HL-60 (cell line): ENCODE results near the gene MFAP3L.

Experiments used
- POLR2AphosphoS5 ChIP-seq: IDR thresholded peaks from 2 replicates; pipeline ENCODE4 v1.6.1; 2012; ENCODE audit warnings: low read depth
- TF ChIP-seq, protein P1 (sequence below): IDR thresholded peaks from one replicate; pipeline ENCODE4 v1.5.1; 2011; ENCODE audit warnings: low read length, control low read depth, inconsistent platforms; ENCODE audit not compliant: insufficient read depth

- TF ChIP-seq, protein P1, sequence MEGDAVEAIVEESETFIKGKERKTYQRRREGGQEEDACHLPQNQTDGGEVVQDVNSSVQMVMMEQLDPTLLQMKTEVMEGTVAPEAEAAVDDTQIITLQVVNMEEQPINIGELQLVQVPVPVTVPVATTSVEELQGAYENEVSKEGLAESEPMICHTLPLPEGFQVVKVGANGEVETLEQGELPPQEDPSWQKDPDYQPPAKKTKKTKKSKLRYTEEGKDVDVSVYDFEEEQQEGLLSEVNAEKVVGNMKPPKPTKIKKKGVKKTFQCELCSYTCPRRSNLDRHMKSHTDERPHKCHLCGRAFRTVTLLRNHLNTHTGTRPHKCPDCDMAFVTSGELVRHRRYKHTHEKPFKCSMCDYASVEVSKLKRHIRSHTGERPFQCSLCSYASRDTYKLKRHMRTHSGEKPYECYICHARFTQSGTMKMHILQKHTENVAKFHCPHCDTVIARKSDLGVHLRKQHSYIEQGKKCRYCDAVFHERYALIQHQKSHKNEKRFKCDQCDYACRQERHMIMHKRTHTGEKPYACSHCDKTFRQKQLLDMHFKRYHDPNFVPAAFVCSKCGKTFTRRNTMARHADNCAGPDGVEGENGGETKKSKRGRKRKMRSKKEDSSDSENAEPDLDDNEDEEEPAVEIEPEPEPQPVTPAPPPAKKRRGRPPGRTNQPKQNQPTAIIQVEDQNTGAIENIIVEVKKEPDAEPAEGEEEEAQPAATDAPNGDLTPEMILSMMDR, result no peak
- TF ChIP-seq POLR2AphosphoS5, result no peak
Measured at GRCh38 chr4:169975131-169975837, 50.9 kb downstream of the MFAP3L start.
